Ovary (tissue), 3 donors: ENCODE data around the gene VIPAS39.

Source experiments
- CTCF ChIP-seq, 3 donors: fragments of 450-650 bp in 2 of 3; fragments of 200-600 bp in 1 of 3; IDR thresholded peaks; one replicate each; pipeline versions ENCODE4 v1.5.1 to v1.8.0; 2016 to 2022; ENCODE audit warnings: antibody characterized with exemption in 3 of 3, mild to moderate bottlenecking in 1 of 3
- EP300 ChIP-seq: sonication (generic); formaldehyde crosslinking; IDR thresholded peaks from one replicate; pipeline ENCODE4 v1.6.1; 2017; ENCODE audit warnings: antibody characterized with exemption
- donor health status: DM: no; HTN: no; CAD: no.

- no peak for TF ChIP-seq CTCF (IDR thresholded peaks at IDR 0.05)
- no peak for TF ChIP-seq EP300
Observed at GRCh38 chr14:77475432-77476115, 18.2 kb upstream of the VIPAS39 start.
